K562 (cell line): Measurements from ENCODE around the gene HJV. TPM values are rescaled to one million over a fixed set of nuclear protein-coding genes. Genes with fewer than 3 reads are reported as not detected.

Experiments
- ARNT ChIP-seq, 2 experiments: fragments of 450-650 bp; IDR thresholded peaks; 2 replicates each; pipeline ENCODE4 v1.6.1; 2016; ENCODE audit warnings: mild to moderate bottlenecking in 1 of 2
- ATF1 ChIP-seq, 2 experiments: fragments of 450-650 bp in 1 of 2; IDR thresholded peaks; 2 replicates each; pipeline ENCODE4 v1.6.1; 2016; ENCODE audit warnings: missing compliant biosample characterization in 1 of 2, missing genetic modification characterization in 1 of 2
- ATF4 ChIP-seq: fragments of 450-650 bp; formaldehyde crosslinking; IDR thresholded peaks from 2 replicates; pipeline ENCODE4 v1.4.0; 2022; ENCODE audit warnings: mild to moderate bottlenecking, moderate library complexity
- ETS1 ChIP-seq: conservative IDR thresholded peaks from 2 replicates; pipeline ENCODE4 v1.6.1; 2011; ENCODE audit warnings: low read depth, mild to moderate bottlenecking, low read length; ENCODE audit not compliant: control insufficient read depth
- FOXJ3 ChIP-seq: sonication (generic); formaldehyde crosslinking; IDR thresholded peaks from 2 replicates; pipeline ENCODE4 v1.4.0; 2020; ENCODE audit warnings: mild to moderate bottlenecking, missing genetic modification reagents
- HDAC3 ChIP-seq: fragments of 450-650 bp; IDR thresholded peaks from 2 replicates; pipeline ENCODE4 v1.6.1; 2018; ENCODE audit warnings: borderline replicate concordance, mild to moderate bottlenecking, moderate library complexity; ENCODE audit not compliant: partially characterized antibody
- ILF3 ChIP-seq: fragments of 450-650 bp; IDR thresholded peaks from 2 replicates; pipeline ENCODE4 v1.6.1; 2018; ENCODE audit warnings: antibody characterized with exemption, mild to moderate bottlenecking, moderate library complexity, borderline replicate concordance
- KLF16 ChIP-seq: IDR thresholded peaks from 2 replicates; pipeline ENCODE4 v1.6.1; 2016; ENCODE audit warnings: antibody characterized with exemption
- MBD2 ChIP-seq: sonication (generic); IDR thresholded peaks from 2 replicates; pipeline ENCODE4 v1.6.1; 2016; ENCODE audit warnings: low read depth, borderline replicate concordance
- NFE2 ChIP-seq: IDR thresholded peaks from 2 replicates; pipeline ENCODE4 v1.6.1; 2014; ENCODE audit warnings: antibody characterized with exemption, low read depth
- POLR2AphosphoS5 ChIP-seq: IDR thresholded peaks from 2 replicates; pipeline ENCODE4 v1.6.1; 2011; ENCODE audit warnings: mild to moderate bottlenecking, low read depth, low read length, moderate library complexity; ENCODE audit not compliant: control insufficient read depth, insufficient read depth
- SIN3A ChIP-seq, 2 experiments: fragments of 150-350 bp in 1 of 2; IDR thresholded peaks; 2 replicates each; pipeline ENCODE4 v1.6.1; 2011 to 2016; ENCODE audit warnings: borderline replicate concordance in 2 of 2, low read depth in 2 of 2, low read length in 2 of 2, mild to moderate bottlenecking in 2 of 2, moderate library complexity in 2 of 2; ENCODE audit not compliant: control insufficient read depth in 1 of 2
- SRSF9 ChIP-seq: fragments of 200-400 bp; formaldehyde crosslinking; IDR thresholded peaks from 2 replicates; pipeline ENCODE4 v1.6.1; 2017; ENCODE audit warnings: low read depth, low read length, borderline replicate concordance
- TBL1XR1 ChIP-seq, 2 experiments: IDR thresholded peaks; 2 replicates each; pipeline ENCODE4 v1.6.1; 2012; ENCODE audit warnings: improper control_type of control experiment in 2 of 2, low read length in 2 of 2, mild to moderate bottlenecking in 1 of 2
- TEAD4 ChIP-seq, 2 experiments: sonication (generic) in 1 of 2; formaldehyde crosslinking in 1 of 2; IDR thresholded peaks; 2 replicates each; pipeline versions ENCODE4 v1.6.1 to v1.8.0; 2012 to 2022; ENCODE audit warnings: borderline replicate concordance in 1 of 2, inconsistent platforms in 1 of 2, low read length in 1 of 2, mild to moderate bottlenecking in 1 of 2, missing genetic modification reagents in 1 of 2
- ZEB2 ChIP-seq: fragments of 450-650 bp; IDR thresholded peaks from 2 replicates; pipeline ENCODE4 v1.6.1; 2016
- ZNF431 ChIP-seq: sonication (generic); formaldehyde crosslinking; IDR thresholded peaks from 2 replicates; pipeline ENCODE4 v1.8.0; 2022; ENCODE audit warnings: mild to moderate bottlenecking, missing genetic modification reagents
- ZNF551 ChIP-seq: fragments of 250-450 bp; sonication (Bioruptor Pico); IDR thresholded peaks from 2 replicates; pipeline ENCODE4 v1.5.0; 2021; ENCODE audit warnings: mild to moderate bottlenecking, moderate library complexity
- ZNF79 ChIP-seq: fragments of 250-450 bp; sonication (Bioruptor Pico); IDR thresholded peaks from 2 replicates; pipeline ENCODE4 v1.4.0; 2020; ENCODE audit warnings: low read depth, mild to moderate bottlenecking, moderate library complexity
- ZSCAN29 ChIP-seq: fragments of 450-650 bp; IDR thresholded peaks from 2 replicates; pipeline ENCODE4 v1.6.1; 2017
- ZSCAN32 ChIP-seq: fragments of 450-650 bp; formaldehyde crosslinking; IDR thresholded peaks from 2 replicates; pipeline ENCODE4 v1.4.0; 2020; ENCODE audit warnings: mild to moderate bottlenecking, moderate library complexity
- polyA plus RNA-seq, 8 experiments: library from polyadenylated mRNA; depleted of rRNA in 4 of 8; stranded (reverse) in 5 of 8; unstranded in 3 of 8; fragments of >200 nt; fragmentation: Nextera tagmentation in 2 of 8; fragmentation: Illumina TruSeq in 1 of 8; extraction: Ambion mirVana in 2 of 8; extraction: Trizol in 1 of 8; gene quantifications; 2 replicates each; pipeline versions ENCODE4 v1.2.1 to v1.2.3, GENCODE V29; 2011 to 2014; ENCODE audit warnings: inconsistent platforms in 1 of 8, missing spikeins in 1 of 8
- total RNA-seq, 7 experiments: library from RNA; depleted of rRNA in 6 of 7; stranded (reverse); fragments of >200 nt in 6 of 7; fragmentation: Illumina TruSeq in 2 of 7; extraction: Trizol in 2 of 7; gene quantifications; 2 replicates each; pipeline versions ENCODE4 v1.2.1 to v1.2.3, GENCODE V29; 2011 to 2021; ENCODE audit warnings: low replicate concordance in 1 of 7

The HJV gene
- total and polyA plus RNA-seq, 9 of the 15 experiments (the other 6 are each of a cell fraction or from before 2014, with no cell fraction given) = 1.0 to 6.6 (median 2.4) TPM

GRCh38 chr1:145992502-145992936 lies 29.0 kb downstream of the HJV start (continued):
- TF ChIP-seq FOXJ3 (CRISPR knock-in tag) (no peak), TEAD4 (IDR thresholded peaks at IDR 0.05; ENCODE audit: low read length) (no peak), TEAD4 (CRISPR knock-in tag; IDR thresholded peaks at IDR 0.05; ENCODE audit: borderline replicate concordance) (no peak), ZNF79 (no peak), ZEB2 (no peak), ARNT (IDR thresholded peaks at IDR 0.05) (no peak), ZSCAN32 (CRISPR knock-in tag) (peak; percentile 39; the same call in 1 of the 2 replicates), TBL1XR1 (IDR thresholded peaks at IDR 0.05; ENCODE audit: low read length in 2 of 2) (peak in 1 of 2 experiments; percentile 10; a peak in 1 of 4 replicates), ZNF551 (no peak), POLR2AphosphoS5 (peak; percentile 31; the same call in 1 of the 2 replicates), MBD2 (no peak), ZNF431 (CRISPR knock-in tag) (0 out of 2 replicates have a peak, but pooled peaks have one; percentile 13), HDAC3 (peak; percentile 51), ZSCAN29 (no peak), ETS1 (no peak), SRSF9 (no peak), SIN3A (IDR thresholded peaks at IDR 0.05; ENCODE audit: borderline replicate concordance in 2 of 2, control insufficient read depth in 1 of 2, low read depth in 2 of 2, low read length in 2 of 2) (0 out of 4 replicates have a peak, but pooled peaks of 1 of the 2 experiments have one; percentile 23), NFE2 (no peak), KLF16 (no peak), ILF3 (peak; percentile 18; the same call in 1 of the 2 replicates), ATF1 (CRISPR knock-in tag; IDR thresholded peaks at IDR 0.05) (no peak), ATF1 (tag; IDR thresholded peaks at IDR 0.05) (no peak), ATF4 (CRISPR knock-in tag) (0 out of 2 replicates have a peak, but pooled peaks have one; percentile 29)
